Activated T-helper 1 cell treated with Interleukin-2 at 50 U/mL for 16 hours (primary cell): ENCODE measurements around the gene ITPR1.

ENCODE experiments used
- DNase-seq: peaks from one replicate; pipeline ENCODE4 v3.0.0-alpha.2; 2020; ENCODE audit warnings: low read depth

ITPR1 gene

DNA sequence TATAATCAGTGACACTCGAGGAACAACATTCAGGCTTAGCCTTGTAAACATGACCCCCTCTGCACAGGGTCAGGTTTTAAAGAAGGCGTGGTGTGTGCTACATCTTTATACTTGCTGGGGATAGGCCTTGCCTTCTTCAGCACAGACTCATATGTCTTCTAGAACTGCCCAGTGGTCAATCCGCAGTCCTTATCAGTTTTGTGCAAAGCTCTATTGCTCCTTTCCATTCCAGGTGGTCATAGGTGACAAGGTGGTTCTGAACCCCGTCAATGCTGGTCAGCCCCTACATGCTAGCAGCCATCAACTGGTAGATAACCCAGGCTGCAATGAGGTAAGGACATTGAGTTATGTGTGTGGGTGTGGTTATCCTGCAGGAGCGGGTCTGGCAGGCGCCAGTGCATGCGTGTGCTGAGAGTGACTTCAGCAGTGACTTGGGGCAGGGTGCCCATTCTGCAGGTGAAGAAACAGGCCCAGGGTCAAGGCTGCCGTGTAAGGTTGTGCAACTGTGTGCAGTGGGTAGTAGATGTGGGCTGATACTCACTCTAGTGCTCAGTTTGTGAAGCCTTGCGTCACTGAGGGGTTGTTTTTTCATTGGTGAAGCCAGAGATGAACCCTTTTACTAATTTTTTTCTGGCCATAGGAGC is 150.9 kb downstream of the ITPR1 start:
- no peak for DNase-seq

DNA sequence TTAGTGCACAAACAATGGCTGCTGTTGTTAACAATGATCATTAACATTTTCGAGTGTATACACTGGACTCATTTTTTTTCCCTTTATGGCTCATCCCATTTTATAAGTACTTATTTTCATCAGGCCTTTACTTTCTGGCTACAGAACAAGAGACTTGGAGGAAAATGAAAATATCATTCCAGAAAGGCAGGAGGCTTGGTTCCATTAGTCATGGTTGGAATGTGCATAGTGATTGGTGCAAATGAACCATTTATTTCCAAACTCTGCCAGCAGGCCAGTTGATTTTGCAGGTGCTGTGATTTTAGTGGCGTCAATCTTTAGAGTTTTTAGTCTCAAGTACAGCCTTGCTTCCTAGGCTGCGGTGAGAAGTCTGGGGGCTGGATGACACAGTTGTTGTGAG is 151.8 kb downstream of the ITPR1 start:
- DNase-seq: no peak

DNA sequence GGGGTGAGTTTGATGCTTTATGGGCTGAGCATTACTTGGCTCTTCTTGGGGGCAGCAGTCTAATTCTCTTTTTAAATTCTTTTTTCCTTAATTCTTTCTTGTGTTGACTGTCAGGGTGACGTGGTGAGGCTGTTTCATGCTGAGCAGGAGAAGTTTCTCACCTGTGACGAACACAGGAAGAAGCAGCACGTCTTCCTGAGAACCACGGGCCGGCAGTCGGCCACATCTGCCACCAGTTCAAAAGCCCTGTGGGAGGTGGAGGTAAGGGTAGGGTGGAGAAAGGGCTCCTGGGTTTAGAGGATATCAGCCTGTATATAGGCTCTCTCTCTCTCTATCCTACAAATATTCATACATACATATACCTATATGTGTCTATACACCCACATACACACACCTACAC is 152.3 kb downstream of the ITPR1 start:
- no peak for DNase-seq

DNA sequence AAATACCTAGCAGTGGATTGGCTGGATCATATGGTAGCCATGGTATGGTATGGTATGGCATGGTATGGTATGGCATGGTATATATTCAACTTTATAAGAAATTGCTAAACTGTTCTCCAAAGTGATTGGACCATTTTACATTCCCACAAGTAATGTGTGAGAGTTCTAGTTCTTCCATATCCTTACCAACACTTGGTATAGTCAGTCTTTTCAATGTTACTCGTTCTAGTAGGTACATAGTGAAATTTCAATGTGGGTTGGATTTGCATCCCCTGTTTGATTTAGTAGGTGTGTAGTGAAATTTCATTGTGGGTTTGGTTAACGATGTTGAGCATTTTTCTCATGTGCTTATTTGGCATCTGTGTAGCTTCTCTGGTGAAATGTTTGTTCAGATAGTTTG is 154.3 kb downstream of the ITPR1 start:
- DNase-seq: no peak

DNA sequence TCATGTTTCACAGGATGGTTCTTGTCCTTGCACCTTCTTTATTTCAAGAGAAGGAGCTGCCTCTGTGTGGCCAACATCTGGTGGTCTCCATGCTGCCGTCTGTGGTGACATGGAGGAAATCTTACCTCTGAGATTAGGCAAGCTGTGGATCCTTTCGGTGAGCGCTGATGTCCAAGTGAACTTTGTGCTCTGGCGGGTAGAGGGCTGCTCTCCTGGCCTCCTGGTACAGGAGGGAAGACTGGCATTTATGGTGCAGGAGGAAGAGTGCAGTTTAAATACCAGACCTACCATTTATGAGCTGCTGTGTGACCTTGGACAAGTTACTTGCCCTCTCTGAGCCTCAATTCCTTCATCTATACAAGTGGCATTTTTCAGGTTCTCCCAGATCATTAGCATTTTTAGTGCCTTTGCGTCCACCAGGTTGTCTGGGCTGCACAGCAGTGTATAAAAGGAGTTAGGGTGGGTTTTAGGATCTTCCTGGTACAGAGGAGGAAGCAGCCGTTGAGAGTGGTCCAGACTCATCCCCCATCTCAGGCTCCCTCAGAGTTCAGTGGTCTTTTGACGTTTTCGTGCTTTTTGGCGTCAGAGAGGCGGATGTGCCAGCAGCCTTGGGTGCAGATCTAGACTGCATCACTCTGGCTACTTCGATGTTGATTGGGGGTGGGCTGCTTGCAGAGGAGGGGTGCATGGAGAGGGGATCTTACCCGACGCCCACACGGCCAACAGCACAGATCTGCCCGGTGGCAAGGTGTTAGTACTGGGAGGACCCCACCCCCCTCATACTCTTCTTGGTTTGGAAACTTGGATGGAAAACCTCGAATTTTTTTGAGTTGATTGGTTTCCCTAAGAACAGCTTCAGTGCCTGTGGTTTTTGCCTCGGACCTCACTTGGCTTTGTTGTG is 162.2 kb downstream of the ITPR1 start:
- DNase-seq: no peak

DNA sequence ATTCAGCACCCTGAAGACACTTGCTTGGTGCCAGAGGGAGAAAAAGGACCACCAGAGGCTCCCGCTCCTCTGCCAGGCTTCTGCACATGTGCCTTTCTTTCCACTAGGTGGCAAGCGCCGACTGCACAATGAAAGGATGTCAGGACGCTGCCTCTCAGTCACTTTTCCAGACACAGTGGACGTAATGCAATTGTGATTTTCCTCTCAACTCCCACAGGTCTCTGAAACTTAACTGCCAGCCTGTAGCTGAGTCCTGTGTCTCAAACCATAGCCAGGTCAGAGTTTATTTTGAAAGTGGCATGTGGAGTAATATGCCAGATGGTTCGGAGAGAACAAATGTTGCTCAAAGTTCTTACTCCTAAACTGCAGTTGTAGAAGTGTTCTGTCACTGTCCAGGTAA is 162.9 kb downstream of the ITPR1 start:
- DNase-seq: no peak

DNA sequence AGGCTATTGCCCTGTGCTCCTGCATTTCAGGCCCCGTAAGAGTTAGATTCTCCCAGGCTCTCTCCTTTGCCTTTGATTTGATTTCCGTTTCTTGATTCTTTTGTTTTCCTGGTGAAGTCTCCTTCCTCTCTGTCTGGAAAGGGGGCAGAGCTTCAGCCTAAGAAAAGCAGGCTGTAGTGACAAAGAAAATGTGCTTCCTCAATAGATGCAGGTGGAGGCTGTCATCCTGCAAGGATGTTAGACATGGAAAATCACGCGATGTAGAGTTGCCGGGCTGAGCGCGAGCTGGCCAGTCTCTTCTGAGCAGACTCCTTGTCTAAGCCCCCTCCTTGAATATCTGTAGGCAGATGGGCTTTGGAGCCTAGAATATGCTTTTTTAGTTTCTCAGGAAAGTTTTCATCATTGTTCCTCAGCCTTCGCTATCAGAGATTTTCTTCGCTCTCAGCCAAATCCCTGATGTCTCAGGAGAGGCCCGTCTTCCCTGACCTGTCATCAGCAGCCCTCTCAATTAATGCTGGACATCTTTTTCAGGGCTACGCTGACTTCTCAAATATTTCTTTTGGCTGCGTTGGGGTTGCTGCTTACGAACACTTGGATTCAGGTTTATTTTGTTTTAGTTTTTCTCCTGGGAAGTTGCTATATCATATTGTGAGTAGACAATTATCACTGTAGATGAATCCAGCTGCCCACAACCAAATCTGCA is 163.6 kb downstream of the ITPR1 start:
- no peak for DNase-seq

DNA sequence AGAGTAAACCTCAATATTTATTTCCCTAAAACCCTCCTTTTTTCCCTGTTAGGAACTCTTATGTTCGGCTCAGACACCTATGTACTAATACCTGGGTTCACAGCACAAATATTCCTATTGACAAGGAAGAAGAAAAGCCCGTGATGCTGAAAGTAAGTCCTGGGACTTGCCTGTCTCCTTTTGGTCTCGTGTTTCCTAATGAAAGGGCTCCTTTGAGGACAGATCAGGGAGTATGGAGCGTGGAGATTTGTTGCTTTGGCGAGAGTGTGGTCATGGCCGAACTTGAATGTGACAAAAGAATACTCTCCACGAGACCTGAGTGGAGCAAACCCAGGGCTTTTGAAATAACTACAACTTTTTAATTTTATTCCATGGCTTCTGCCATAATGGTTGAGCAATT is 167.8 kb downstream of the ITPR1 start:
- no peak for DNase-seq

DNA sequence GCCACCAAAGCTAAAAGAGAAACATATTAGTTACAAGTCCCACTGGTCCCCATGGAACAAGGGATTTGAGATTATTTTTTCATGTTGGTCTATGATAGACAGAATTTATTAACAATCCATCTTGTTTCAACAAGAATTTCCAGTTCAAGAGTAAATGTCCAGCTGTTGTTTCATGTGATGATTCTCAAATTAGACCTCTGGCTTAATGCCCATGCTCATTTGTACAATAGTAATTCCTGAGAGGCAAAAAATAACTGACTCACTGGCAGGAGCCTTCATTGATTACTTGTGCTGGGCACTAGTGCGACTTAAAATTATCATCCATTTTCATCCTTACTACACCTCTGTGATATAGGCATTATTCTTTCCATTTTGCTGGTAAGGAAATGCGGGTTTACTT is 171.3 kb downstream of the ITPR1 start:
- DNase-seq: no peak

DNA sequence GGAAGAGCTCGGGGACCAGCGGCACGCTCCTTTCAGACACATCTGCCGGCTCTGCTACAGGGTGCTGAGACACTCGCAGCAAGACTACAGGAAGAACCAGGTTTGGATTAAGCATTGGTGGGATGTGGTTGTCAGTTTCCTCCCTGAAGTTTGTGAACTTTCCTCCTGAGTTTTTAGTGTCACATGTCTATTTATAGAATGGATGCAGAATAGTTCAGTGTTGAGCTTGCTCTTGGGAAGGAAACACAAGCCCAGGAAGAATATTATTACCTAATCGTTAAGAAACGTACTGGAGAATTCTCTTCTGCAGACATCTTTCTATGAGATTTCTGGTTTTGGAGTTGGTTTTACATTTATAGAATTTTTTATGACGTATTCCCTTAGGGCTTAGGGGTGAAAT is 172.0 kb downstream of the ITPR1 start:
- DNase-seq: no peak

DNA sequence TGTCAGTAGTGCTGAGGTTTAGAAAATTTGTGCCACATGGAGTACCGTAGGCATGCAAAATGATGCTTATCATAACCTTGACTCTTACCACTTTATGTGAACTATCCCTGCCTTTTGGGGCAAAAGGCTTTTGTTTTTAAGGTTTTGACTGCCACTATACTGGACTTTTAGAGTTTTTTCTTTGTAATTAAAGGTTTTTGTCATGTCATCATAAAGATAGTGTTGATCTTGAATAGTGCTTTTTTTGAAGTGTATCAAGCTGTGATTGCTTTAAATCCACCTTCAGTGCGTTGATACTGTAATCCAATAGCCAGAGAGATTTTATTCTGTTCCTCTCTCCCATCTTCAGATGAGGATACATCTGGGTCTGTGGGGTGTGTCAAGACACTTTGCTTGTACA is 172.9 kb downstream of the ITPR1 start:
- no peak for DNase-seq

DNA sequence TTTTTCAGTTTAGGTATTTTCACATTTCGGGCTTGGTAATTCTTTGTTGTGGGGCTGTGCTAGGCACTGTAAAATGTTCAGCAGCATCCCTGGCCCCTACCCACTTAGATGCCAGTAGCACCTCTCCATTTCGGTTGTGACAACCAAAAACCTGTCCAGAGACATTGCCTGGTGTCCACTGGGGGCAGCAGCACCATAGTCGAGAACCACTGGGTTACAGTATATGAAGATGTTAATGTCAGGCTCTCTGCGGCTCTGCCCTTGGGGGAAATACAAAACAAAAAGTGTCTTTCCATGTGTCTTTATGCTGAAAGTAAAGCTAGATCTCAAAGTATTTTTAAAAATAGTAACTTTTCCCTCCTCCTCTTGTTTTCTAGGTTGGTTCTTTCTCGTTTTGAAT is 177.2 kb downstream of the ITPR1 start:
- no peak for DNase-seq

DNA sequence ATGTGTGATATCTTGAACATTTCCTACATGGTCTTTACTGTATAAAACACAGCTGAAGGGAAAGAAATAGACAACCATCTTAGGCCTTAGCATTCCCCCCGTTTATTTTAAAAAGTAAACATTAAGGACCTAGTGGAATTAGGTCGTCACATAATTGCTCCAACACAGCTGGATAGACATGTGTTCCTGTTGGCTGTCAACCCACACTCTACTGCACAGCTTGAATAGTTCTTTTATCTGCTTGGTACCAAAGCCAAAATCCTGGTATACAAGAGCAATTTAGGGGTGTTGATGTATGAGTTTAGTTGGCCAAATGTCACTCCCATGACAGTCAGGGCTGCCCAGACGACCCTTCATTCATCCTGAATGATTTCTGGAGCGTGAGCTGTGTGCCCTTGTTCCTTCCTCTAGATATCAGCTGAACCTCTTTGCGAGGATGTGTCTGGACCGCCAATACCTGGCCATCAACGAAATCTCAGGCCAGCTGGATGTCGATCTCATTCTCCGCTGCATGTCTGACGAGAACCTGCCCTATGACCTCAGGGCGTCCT is 179.7 kb downstream of the ITPR1 start:
- DNase-seq: no peak

DNA sequence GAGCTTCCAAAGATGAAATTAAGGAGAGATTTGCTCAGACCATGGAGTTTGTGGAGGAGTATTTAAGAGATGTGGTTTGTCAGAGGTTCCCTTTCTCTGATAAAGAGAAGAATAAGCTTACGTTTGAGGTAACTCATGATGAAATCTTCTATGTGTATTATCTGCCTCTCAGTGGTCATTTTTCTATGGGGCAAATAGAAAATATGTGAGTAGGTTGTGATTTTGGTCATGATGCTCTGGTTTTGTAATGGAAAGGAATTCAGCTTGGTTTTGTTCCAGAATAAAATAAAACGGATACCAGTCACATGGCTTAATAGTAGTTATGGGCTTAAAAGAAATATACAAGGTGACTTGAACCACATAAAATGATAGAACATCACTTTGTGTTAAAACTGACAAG is 181.1 kb downstream of the ITPR1 start:
- DNase-seq: no peak

DNA sequence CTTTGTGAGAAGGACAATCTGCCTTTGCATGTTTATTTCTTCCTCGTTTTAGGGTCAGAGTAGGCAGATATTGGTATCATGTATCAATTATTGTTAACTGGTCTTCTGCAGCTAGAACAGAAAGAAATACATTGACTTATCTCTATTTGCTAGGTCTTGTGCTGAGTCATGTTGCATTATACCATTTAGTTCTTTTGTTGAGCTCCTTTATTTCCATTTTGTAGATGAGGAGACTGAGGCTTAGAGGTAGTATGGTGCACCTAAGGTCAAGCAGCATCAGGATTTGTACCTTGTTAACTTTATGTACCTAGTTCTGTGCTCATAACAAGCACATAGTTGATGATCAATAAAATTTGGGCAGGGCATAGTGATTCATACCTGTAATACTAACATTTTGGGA is 182.6 kb downstream of the ITPR1 start:
- DNase-seq: no peak

DNA sequence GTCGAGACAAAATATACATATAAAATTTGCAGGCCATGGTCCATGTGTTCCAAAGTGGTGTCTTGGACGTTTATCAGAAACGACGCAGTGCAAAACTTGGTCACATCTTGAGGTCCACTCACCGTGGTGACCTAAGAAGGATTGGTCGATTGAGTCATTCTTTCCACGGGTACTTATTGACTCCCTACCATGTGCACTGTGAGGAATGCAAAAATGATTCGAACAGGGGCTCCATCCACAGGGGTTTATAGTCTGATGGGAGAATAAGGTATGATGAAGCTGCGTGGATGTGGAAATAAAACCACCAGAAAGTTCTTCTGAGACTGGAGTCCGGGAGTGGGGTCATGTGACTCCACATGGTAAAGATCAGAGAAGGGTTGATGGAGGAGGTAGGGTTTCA is 185.2 kb downstream of the ITPR1 start:
- DNase-seq: no peak

DNA sequence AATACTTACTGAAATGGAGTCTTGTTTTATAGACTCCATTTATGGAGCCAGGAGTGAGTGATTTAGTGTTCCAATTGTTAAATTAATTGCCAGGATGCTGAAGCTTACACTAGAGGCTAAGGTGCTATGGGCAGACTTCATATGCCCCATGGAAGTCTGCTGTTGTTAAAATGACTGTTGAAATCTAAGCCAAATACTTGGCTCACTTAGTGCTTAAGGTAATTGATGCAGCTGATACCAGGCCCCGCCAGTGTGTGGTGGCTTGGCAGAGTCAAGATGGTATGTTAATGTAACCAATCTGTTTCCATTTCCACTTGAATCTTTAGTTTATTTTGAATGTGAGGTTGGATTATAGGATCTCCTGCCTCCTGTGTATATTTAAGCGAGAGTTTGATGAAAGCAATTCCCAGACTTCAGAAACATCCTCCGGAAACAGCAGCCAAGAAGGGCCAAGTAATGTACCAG is 187.1 kb downstream of the ITPR1 start:
- no peak for DNase-seq

DNA sequence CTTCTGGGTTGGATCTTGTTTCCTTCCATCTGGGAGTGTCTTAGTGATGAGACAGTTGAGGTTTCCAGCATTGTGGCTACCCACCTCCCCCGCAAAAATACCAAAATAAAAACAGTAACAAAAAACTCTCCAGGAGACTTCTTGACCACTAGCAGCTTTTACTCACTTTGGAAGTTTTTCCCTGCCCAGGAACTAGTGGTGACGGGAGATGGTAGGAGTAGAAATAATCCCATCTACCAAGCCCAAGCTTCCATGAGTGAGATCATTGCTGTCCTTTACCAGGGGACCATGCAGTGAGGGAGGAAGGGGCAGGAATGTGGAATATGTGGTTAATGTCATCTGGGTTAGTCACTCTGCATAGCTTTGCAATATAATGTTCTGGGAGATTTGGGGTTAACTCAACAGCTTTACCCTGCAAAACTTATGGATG is 187.7 kb downstream of the ITPR1 start:
- no peak for DNase-seq

DNA sequence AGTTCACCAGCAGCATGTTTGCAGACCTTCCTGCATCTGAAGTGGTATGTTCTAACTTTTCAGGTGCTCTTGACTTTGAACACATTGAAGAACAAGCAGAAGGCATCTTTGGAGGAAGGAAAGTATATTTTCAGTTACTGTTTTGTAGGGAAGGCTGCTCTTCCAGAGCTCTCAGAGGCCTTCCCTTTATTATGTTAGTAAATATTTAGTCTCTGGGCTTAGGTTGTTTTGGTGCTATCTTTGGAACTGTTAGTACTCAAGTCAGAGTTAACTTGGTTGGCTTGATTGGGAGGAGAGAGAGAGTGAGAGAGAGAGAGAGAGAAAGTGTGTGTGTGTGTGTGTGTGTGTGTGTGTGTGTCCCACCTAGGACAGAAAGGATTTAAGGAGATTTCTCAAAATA is 188.2 kb downstream of the ITPR1 start:
- no peak for DNase-seq

DNA sequence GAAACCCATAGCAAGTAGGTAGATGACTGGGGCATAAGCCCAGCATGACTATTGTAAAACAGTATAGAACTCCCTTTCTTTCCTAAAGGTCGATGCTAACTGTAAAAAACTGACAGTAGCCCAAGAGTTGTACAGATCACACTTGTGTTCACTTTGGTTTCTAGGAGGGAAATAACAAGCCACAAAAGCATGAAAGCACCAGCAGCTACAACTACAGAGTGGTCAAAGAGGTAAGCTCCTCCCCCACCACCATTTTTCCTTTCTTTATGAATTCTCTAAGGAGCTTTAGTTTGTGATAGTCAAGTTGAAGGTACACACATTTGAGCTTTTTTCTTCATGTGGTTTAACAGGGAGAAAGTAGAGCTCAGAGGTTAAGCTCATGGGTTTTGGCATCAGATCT is 191.0 kb downstream of the ITPR1 start:
- DNase-seq: no peak

DNA sequence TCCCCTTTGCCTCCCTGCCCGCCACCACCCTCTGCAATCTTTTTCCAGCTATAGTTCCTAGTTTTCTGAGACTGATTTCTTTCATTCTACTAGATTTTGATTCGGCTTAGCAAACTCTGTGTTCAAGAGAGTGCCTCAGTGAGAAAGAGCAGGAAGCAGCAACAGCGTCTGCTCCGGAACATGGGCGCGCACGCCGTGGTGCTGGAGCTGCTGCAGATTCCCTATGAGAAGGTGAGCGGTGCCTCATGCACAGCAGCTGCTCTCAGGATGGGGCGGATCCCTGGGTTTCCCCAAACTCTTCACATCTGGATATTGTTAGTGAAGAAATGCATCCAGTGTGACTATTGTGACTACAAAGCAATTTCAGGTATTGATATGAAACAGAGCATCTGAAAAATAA is 191.8 kb downstream of the ITPR1 start:
- no peak for DNase-seq

DNA sequence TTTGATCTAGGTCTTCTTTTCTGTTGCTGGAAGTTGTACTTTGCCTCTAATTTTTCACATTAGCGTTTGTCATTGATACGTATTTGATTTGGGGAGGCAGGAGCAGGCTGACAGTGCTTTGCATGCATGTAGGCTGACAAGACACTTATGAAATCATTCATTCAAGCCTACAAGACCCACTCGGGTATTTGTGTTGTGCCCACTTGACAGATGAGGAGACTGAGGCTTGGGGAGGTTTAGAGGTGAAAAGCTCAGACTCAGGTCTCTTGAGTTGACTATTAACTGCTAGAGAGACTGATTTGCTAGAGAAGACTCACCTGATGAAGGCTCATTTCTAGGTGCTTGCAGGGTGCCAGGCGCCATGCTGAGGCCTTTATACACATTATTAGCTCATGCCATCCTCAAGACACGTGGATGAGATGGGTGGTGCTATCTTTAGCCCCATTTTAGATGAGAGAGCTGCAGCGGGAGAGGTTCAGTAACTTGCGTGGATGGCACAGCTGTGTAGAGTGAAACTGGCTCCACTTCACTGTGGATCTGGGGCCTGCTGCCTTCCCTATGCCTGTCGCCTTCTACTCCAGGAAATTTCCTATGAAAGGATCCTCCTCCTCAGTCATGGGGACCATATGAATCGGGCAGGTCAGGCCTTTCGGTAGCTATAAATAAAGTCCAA is 192.7 kb downstream of the ITPR1 start:
- DNase-seq: no peak
